Loucy (cell line): ENCODE data around the gene KPNB1.

ENCODE experiments used
- H2AFZ ChIP-seq: fragments of 200-600 bp; sonication (generic); 2 replicates; pipeline ENCODE4 v1.6.0; 2016; ENCODE audit warnings: antibody characterized with exemption, mild to moderate bottlenecking, low read length, moderate library complexity
- H3F3A ChIP-seq: fragments of 200-600 bp; 2 replicates; pipeline ENCODE4 v1.6.0; 2016; ENCODE audit warnings: antibody characterized with exemption, low read depth, mild to moderate bottlenecking
- H3K27me3 ChIP-seq: fragments of 200-600 bp; sonication (generic); 2 replicates; pipeline ENCODE4 v1.6.1; 2014; ENCODE audit warnings: low read length, mild to moderate bottlenecking; ENCODE audit not compliant: insufficient read depth, poor library complexity, severe bottlenecking
- H3K36me3 ChIP-seq: fragments of 200-600 bp; sonication (generic); 2 replicates; pipeline ENCODE4 v1.6.1; 2016; ENCODE audit warnings: low read length; ENCODE audit not compliant: insufficient read depth
- H3K4me1 ChIP-seq: fragments of 200-600 bp; sonication (generic); 2 replicates; pipeline ENCODE4 v1.5.1; 2014; ENCODE audit warnings: low read length, mild to moderate bottlenecking; ENCODE audit not compliant: insufficient read depth, poor library complexity, severe bottlenecking
- H3K4me2 ChIP-seq: fragments of 200-600 bp; sonication (generic); 2 replicates; pipeline ENCODE4 v1.6.0; 2014; ENCODE audit warnings: antibody characterized with exemption, low read length, low read depth, mild to moderate bottlenecking; ENCODE audit not compliant: poor library complexity, severe bottlenecking
- H3K4me3 ChIP-seq: fragments of 200-600 bp; sonication (generic); 2 replicates; pipeline ENCODE4 v1.5.1; 2014; ENCODE audit warnings: low read length, mild to moderate bottlenecking, mixed read lengths; ENCODE audit not compliant: poor library complexity, severe bottlenecking
- H3K79me2 ChIP-seq: fragments of 200-600 bp; sonication (generic); 2 replicates; pipeline ENCODE4 v1.6.1; 2014; ENCODE audit warnings: low read length; ENCODE audit not compliant: insufficient read depth
- H3K9ac ChIP-seq: fragments of 200-600 bp; sonication (generic); 2 replicates; pipeline ENCODE4 v1.6.0; 2014; ENCODE audit warnings: mild to moderate bottlenecking, low read depth, low read length, moderate library complexity; ENCODE audit not compliant: poor library complexity, severe bottlenecking
- H3K9me2 ChIP-seq: fragments of 200-600 bp; sonication (generic); replicated peaks from 2 replicates; pipeline ENCODE4 v1.6.1; 2016; ENCODE audit warnings: low read depth, low read length, mixed read lengths
- H3K9me3 ChIP-seq: fragments of 200-600 bp; sonication (generic); 2 replicates; pipeline ENCODE4 v1.6.1; 2014; ENCODE audit warnings: mild to moderate bottlenecking, antibody characterized with exemption, low read length, low read depth; ENCODE audit not compliant: insufficient read depth
- H4K20me1 ChIP-seq: fragments of 200-600 bp; sonication (generic); 2 replicates; pipeline ENCODE4 v1.6.0; 2014; ENCODE audit warnings: antibody characterized with exemption, low read length, mild to moderate bottlenecking; ENCODE audit not compliant: insufficient read depth, poor library complexity, severe bottlenecking
- CTCF ChIP-seq: fragments of 200-600 bp; sonication (generic); conservative IDR thresholded peaks from 2 replicates; pipeline ENCODE4 v1.5.1; 2014; ENCODE audit warnings: mild to moderate bottlenecking, antibody characterized with exemption, low read length
- EZH2phosphoT487 ChIP-seq: fragments of 200-600 bp; IDR thresholded peaks from 2 replicates; pipeline ENCODE4 v1.6.1; 2018; ENCODE audit warnings: antibody characterized with exemption, mild to moderate bottlenecking, moderate library complexity, borderline replicate concordance

KPNB1 gene

GRCh38 chr17:47605011-47605410, 44.7 kb upstream of the KPNB1 start:
- Histone ChIP-seq H3K4me2 (no peak overlapping the region), H4K20me1 (no peaks in the 10 kb centered on the region), H3F3A (peaks cover 6% of the 10 kb centered on the region; the same call in 1 of the 2 replicates), H3K9me2 (no peaks in the 10 kb centered on the region), H3K9me3 (no peaks in the 10 kb centered on the region), H2AFZ (no peak overlapping the region), H3K4me3 (no peak overlapping the region), H3K27me3 (no peaks in the 10 kb centered on the region), H3K4me1 (no peaks in the 10 kb centered on the region), H3K36me3 (peaks cover 61% of the 10 kb centered on the region), H3K79me2 (no peaks in the 10 kb centered on the region), H3K9ac (no peak overlapping the region)
- TF ChIP-seq EZH2phosphoT487 (no peak), CTCF (no peak)

- H3K36me3 ChIP-seq, result peaks cover 45% of the 10 kb centered on the region
These were observed 42.2 kb upstream of the KPNB1 start for GRCh38 chr17:47607481-47607880.

GRCh38 chr17:47611372-47612350, 38.1 kb upstream of the KPNB1 start:
- H3K9me3 ChIP-seq, result no peaks in the 10 kb centered on the region
- H3K4me2 ChIP-seq, result no peak overlapping the region
- no peaks in the 10 kb centered on the region for H3K9me2 ChIP-seq
- H3K27me3 ChIP-seq, result no peaks in the 10 kb centered on the region
- TF ChIP-seq CTCF, result no peak
- TF ChIP-seq EZH2phosphoT487, result no peak
- no peaks in the 10 kb centered on the region for H3K79me2 ChIP-seq
- no peaks in the 10 kb centered on the region for H4K20me1 ChIP-seq
- no peaks in the 10 kb centered on the region for H3F3A ChIP-seq
- H3K36me3 ChIP-seq, result peaks cover 39% of the 10 kb centered on the region; the same call in 1 of the 2 replicates
- no peak overlapping the region for H3K4me3 ChIP-seq
- H3K4me1 ChIP-seq, result no peaks in the 10 kb centered on the region
- no peak overlapping the region for H3K9ac ChIP-seq
- H2AFZ ChIP-seq, result no peak overlapping the region

More at GRCh38 chr17:47607481-47607880, 42.2 kb upstream of the KPNB1 start:
- Histone ChIP-seq H3K27me3 (no peaks in the 10 kb centered on the region), H3K4me2 (no peak overlapping the region), H2AFZ (no peak overlapping the region), H3K9me2 (no peaks in the 10 kb centered on the region), H4K20me1 (no peaks in the 10 kb centered on the region), H3K9ac (no peak overlapping the region), H3F3A (peaks cover 6% of the 10 kb centered on the region; the same call in 1 of the 2 replicates), H3K9me3 (no peaks in the 10 kb centered on the region), H3K4me3 (no peak overlapping the region), H3K79me2 (no peaks in the 10 kb centered on the region), H3K4me1 (no peaks in the 10 kb centered on the region)
- no peak for TF ChIP-seq CTCF
- no peak for TF ChIP-seq EZH2phosphoT487
